ENCODE results near the gene XXYLT1.

The XXYLT1 gene

GRCh38 chr3:195048059-195048905 is 222.7 kb downstream of the XXYLT1 start:
- no peak for DNase-seq (ENCODE audit: low read depth)
- no peak overlapping the region for H3K4me3 ChIP-seq (ENCODE audit: low read depth, low read length)
- no peak for TF ChIP-seq CTCF (IDR thresholded peaks at IDR 0.05; ENCODE audit: low read depth, low read length, missing control alignments)

DNA sequence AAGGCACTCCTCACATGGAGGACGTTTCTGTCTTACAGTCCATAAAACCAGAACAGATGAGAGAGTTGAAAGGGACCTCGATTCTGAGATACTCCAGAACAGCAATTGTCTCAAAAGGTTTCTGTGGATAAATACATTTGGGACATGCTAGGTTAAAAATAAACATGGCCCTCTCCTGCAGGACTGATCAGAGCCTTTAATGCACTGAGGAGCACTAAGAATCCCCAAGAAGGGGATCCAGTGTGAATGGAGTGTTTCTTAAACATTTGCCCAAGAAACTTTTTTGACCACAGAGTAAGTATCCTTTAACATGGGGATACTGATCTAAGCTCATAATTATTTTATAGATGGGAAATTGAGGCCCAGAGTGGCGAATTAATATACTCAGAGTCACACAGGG is 223.4 kb downstream of the XXYLT1 start:
- TF ChIP-seq CTCF (IDR thresholded peaks at IDR 0.05; ENCODE audit: low read depth, low read length, missing control alignments) = no peak
- no peak for DNase-seq (ENCODE audit: low read depth)
- no peak overlapping the region for H3K4me3 ChIP-seq (ENCODE audit: low read depth, low read length)

GRCh38 chr3:195046441-195046840 is 224.5 kb downstream of the XXYLT1 start:
- no peak overlapping the region for H3K4me3 ChIP-seq (ENCODE audit: low read depth, low read length)
- no peak for DNase-seq (ENCODE audit: low read depth)
- no peak for TF ChIP-seq CTCF (IDR thresholded peaks at IDR 0.05; ENCODE audit: low read depth, low read length, missing control alignments)

DNA sequence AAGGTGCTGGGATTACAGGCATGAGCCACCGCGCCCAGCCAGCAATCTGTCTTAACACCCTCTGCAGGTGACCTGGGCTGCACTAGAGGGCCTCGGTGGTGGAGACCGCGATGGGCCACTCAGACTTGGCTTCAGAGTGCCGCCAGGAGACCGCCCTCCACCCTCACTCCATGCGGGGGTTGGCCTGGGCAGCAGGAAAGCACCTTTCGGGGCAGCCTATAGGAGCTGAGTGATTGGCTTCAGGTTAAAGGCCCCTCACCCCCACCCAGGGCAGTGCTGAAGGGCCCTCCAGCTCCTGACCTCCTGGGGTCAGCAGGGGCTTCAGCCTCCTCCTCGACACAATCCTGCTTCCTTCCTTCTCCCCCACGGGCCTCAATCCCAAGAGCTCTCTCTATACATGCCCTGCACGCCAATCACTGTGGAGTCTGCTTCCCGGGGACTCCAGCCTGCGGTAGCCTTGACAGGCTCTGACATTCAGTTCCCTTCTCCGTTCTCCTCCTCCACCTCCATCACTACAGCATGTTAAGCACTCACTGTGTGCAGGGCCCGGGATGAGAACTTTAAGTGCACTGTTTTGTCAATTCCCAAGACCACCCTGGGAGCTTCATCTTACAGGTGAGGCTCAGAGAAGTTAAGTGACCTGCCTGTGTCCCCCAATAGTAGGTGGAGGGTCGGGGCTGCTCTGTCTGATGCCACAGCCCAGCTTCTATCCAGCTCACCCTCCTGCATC is 225.3 kb downstream of the XXYLT1 start:
- DNase-seq (ENCODE audit: low read depth) = no peak
- no peak for TF ChIP-seq CTCF (IDR thresholded peaks at IDR 0.05; ENCODE audit: low read depth, low read length, missing control alignments)
- no peak overlapping the region for H3K4me3 ChIP-seq (ENCODE audit: low read depth, low read length)

- no peak for TF ChIP-seq CTCF (IDR thresholded peaks at IDR 0.05; ENCODE audit: low read depth, low read length, missing control alignments)
- DNase-seq (ENCODE audit: low read depth) = no peak
- no peak overlapping the region for H3K4me3 ChIP-seq (ENCODE audit: low read depth, low read length)
These were observed 226.5 kb downstream of the XXYLT1 start for GRCh38 chr3:195044411-195044810.

DNA sequence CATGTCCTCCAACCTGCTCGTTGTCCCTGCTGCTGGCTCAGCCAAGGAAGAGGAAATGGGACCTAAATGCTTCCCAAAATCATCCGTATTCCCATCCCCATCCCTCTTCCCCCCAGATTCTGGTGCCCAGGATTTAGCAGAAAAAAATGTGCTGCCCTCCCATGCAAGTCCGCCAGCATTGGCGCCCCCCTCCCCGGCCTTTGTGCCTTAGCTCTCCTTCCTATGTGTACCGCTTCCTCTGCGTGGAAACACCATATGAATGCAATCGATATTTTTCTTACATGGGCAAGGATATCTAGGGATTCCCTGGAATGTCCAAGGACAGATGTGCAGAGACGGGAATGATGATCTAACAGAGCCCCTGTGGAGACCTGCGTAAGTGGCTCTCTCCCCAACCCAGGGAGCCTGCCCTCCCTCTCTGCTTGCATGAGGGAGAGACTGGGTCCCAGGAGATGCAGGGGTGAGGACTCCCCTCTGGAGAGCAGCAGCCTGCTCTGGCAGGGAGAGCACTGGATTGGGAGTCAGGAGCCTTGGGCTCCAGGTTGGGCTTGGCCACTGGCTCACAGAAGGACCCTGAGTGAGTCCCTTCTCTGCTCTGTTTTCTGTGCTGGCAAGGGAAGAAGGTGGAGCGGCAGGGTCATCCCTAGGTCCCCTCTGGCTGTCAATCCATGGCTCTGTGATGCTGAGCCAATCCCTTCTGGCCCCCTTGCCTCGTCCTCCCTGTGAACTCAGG is 227.2 kb downstream of the XXYLT1 start:
- no peak for DNase-seq (ENCODE audit: low read depth)
- TF ChIP-seq CTCF (IDR thresholded peaks at IDR 0.05; ENCODE audit: low read depth, low read length, missing control alignments) = no peak
- no peak overlapping the region for H3K4me3 ChIP-seq (ENCODE audit: low read depth, low read length)
